Heart left ventricle (tissue), 16 donors: Measurements from ENCODE around the gene CCT2. TPM values are rescaled to one million over a fixed set of nuclear protein-coding genes. Genes with fewer than 3 reads are reported as not detected.

Experiments used
- ATAC-seq, 4 donors: fragments of 200-7000 bp; cut with Tn5 transposase; one replicate each; pipeline ENCODE4 v1.9.1; 2020 to 2022; ENCODE audit warnings: moderate library complexity in 4 of 4, mild to moderate bottlenecking in 3 of 4, moderate number of reproducible peaks in 1 of 4
- DNase-seq, 5 donors: peaks; one replicate each; pipeline ENCODE4 v3.0.0-alpha.2; 2020
- H3K27ac ChIP-seq, 12 donors: fragments of 200-600 bp; sonication (generic) in 4 of 12; one replicate each; pipeline versions ENCODE4 v1.5.0 to v1.8.0; 2016 to 2022; ENCODE audit warnings: mild to moderate bottlenecking in 2 of 12
- H3K27me3 ChIP-seq, 9 donors: fragments of 200-600 bp; sonication (generic) in 2 of 9; one replicate each; pipeline versions ENCODE4 v1.5.1 to v1.8.0; 2016 to 2022; ENCODE audit warnings: mild to moderate bottlenecking in 3 of 9
- H3K36me3 ChIP-seq, 9 donors: fragments of 200-600 bp; sonication (generic) in 2 of 9; one replicate each; pipeline versions ENCODE4 v1.5.0 to v1.8.0; 2018 to 2022; ENCODE audit warnings: mild to moderate bottlenecking in 2 of 9
- H3K4me1 ChIP-seq, 12 donors: fragments of 200-600 bp; sonication (generic) in 4 of 12; one replicate each; pipeline versions ENCODE4 v1.5.0 to v1.8.0; 2016 to 2022; ENCODE audit warnings: mild to moderate bottlenecking in 3 of 12
- H3K4me3 ChIP-seq, 12 donors: fragments of 200-600 bp; sonication (generic) in 4 of 12; one replicate each; pipeline versions ENCODE4 v1.5.0 to v1.8.0; 2017 to 2022; ENCODE audit warnings: mild to moderate bottlenecking in 9 of 12, moderate library complexity in 4 of 12
- H3K9me3 ChIP-seq, 12 donors: fragments of 200-600 bp; sonication (generic) in 4 of 12; one replicate each; pipeline versions ENCODE4 v1.5.0 to v1.8.0; 2016 to 2022; ENCODE audit warnings: mild to moderate bottlenecking in 1 of 12
- CTCF ChIP-seq, 12 donors: fragments of 200-600 bp; sonication (generic) in 4 of 12; IDR thresholded peaks; one replicate each; pipeline versions ENCODE4 v1.5.0 to v1.8.0; 2018 to 2022; ENCODE audit warnings: antibody characterized with exemption in 12 of 12, mild to moderate bottlenecking in 5 of 12
- POLR2A ChIP-seq, 2 donors: fragments of 450-650 bp; IDR thresholded peaks; one replicate each; pipeline ENCODE4 v1.6.1; 2017; ENCODE audit warnings: antibody characterized with exemption in 2 of 2, mild to moderate bottlenecking in 2 of 2, moderate library complexity in 2 of 2
- WGBS, 4 donors: extraction: QIAGEN DNeasy Blood & Tissue Kit in 2 of 4; methylation state at CpG; one replicate each; pipeline versions ENCODE4 v1.1.5 to v1.1.7; 2013 to 2018; 5-methylcytosine and 5-hydroxymethylcytosine counted together
- intact Hi-C, 10 donors: fragments of 100-400 bp; cut with DNase I; formaldehyde crosslinking; loops; one replicate each; pipeline versions ENCODE4 v1.11.1 to v1.14.2; 2022
- polyA plus RNA-seq, 2 donors: library from polyadenylated mRNA; stranded (reverse); fragments of 200-250 nt; gene quantifications; one replicate each; pipeline ENCODE4 v1.2.3, GENCODE V29; 2013
- total RNA-seq, 9 donors: library from RNA; depleted of rRNA in 2 of 9; stranded (reverse); fragments of >200 nt in 2 of 9; fragmentation: NEBNext Ultra II Directional in 3 of 9; extraction: Animal tissue kit (Norgen Biotek cat#: 25700) in 3 of 9; gene quantifications; one replicate each; pipeline versions ENCODE4 v1.1.0 to v1.2.4, GENCODE V29; 2016 to 2023
- donor health status: ischemic (EF 13 %, LVEDD 7.1; RV severe dilation, severe dysfunction).
- donor health status: healthy with polysubstance abuse.
- donor health status: DM: no; HTN: yes; CAD: no.
- donor health status: DM: no; HTN: no; CAD: no.
- donor health status: ischemic (EF 25% LVEDD 6.9; RV normal size, moderate dysfunction).
- donor health status: ischemic (EF 25% LVEDD 5.7; RV mildly dilated, moderate dysfunction).
- donor health status: healthy.
- donor health status: DM: yes; HTN: yes; CAD: no.
- donor health status: ischemic (EF 35%, LVEDD 5.7; RV mildly dilated, moderate dysfunction).
- donor health status: nonischemic (EF 11% LVEDD 7.7; RV severe dilation, severe dysfunction).
- donor health status: DM: yes; HTN: yes; CAD: no.
- donor health status: PGD.
- donor health status: ischemic (EF 29% LVEDD 5.4; RV normal size, mild dysfunction).
- donor health status: nonischemic (EF 23%, LVEDD 6.1; RV moderate dilation, normal function).

CCT2 gene
- total and polyA plus RNA-seq, 11 donors = 59.7 to 342 (median 93.3) TPM

GRCh38 chr12:69553628-69554248 lies 31.5 kb upstream of the CCT2 start:
- Histone ChIP-seq H3K4me1 (peaks cover 0 to 10% (median 3%) of the 10 kb centered on the region in 12 donors), H3K4me3 (no peak overlapping the region), H3K27me3 (no peaks in the 10 kb centered on the region), H3K27ac (peak overlapping the region in 1 of 12 donors; percentile 7), H3K36me3 (peaks cover 0 to 4% (median 0%) of the 10 kb centered on the region in 9 donors), H3K9me3 (no peaks in the 10 kb centered on the region)
- 49 to 56% (median 50%) methylated on average over 2 of the region's 2 CpGs for WGBS, 4 donors
- ATAC-seq (peak in 3 of 4 donors; percentile 55 to 63 (median 57)), DNase-seq (peak in 1 of 5 donors; percentile 9)
- TF ChIP-seq POLR2A (IDR thresholded peaks at IDR 0.05) (no peak), CTCF (IDR thresholded peaks at IDR 0.05) (no peak)
- intact Hi-C loops = no loop called here

GRCh38 chr12:69555461-69555860 lies 29.8 kb upstream of the CCT2 start:
- Histone ChIP-seq H3K27me3 (no peaks in the 10 kb centered on the region), H3K4me3 (no peak overlapping the region), H3K9me3 (no peaks in the 10 kb centered on the region), H3K4me1 (peaks cover 0 to 11% (median 3%) of the 10 kb centered on the region in 12 donors), H3K27ac (no peak overlapping the region), H3K36me3 (peaks cover 0 to 4% (median 0%) of the 10 kb centered on the region in 9 donors)
- intact Hi-C loops = no loop called here
- ATAC-seq (no peak), DNase-seq (no peak)
- no peak for TF ChIP-seq POLR2A (IDR thresholded peaks at IDR 0.05)
- TF ChIP-seq CTCF (IDR thresholded peaks at IDR 0.05) = no peak
- WGBS, 4 donors = 82 to 92% (median 84%) methylated on average over 6 of the region's 6 CpGs

GRCh38 chr12:69556383-69556782 lies 28.9 kb upstream of the CCT2 start:
- H3K4me3 ChIP-seq = no peak overlapping the region
- no peak overlapping the region for H3K27ac ChIP-seq
- intact Hi-C loops = no loop called here
- ATAC-seq (no peak), DNase-seq (no peak)
- no peak for TF ChIP-seq CTCF (IDR thresholded peaks at IDR 0.05)
- peaks cover 0 to 4% (median 0%) of the 10 kb centered on the region in 9 donors for H3K36me3 ChIP-seq
- no peaks in the 10 kb centered on the region for H3K9me3 ChIP-seq
- 92 to 95% (median 94%) methylated on average over 9 of the region's 9 CpGs for WGBS, 4 donors
- H3K4me1 ChIP-seq = peaks cover 0 to 16% (median 3%) of the 10 kb centered on the region in 12 donors
- no peaks in the 10 kb centered on the region for H3K27me3 ChIP-seq

- DNase-seq = no peak
- WGBS, 4 donors = 90 to 98% (median 97%) methylated on average over 2 of the region's 2 CpGs
- H3K4me1 ChIP-seq = peaks cover 0 to 11% (median 0%) of the 10 kb centered on the region in 12 donors
- H3K27me3 ChIP-seq = no peaks in the 10 kb centered on the region
- no peak overlapping the region for H3K27ac ChIP-seq
- TF ChIP-seq POLR2A (IDR thresholded peaks at IDR 0.05) (no peak), CTCF (IDR thresholded peaks at IDR 0.05) (no peak)
- ATAC-seq = no peak
- H3K9me3 ChIP-seq = no peaks in the 10 kb centered on the region
- no peak overlapping the region for H3K4me3 ChIP-seq
- intact Hi-C loops = loop anchor here in 1 of 10 donors (10.0 kb wide), 1 partner anchor 168 kb away; no protein-coding TSS in a partner anchor
- peaks cover 0 to 50% (median 40%) of the 10 kb centered on the region in 9 donors for H3K36me3 ChIP-seq
Observed at GRCh38 chr12:69563166-69563762, 22.0 kb upstream of the CCT2 start.
